MM.1S (cell line): ENCODE results near the gene EHBP1.

Source experiments
- DNase-seq: peaks from one replicate; pipeline ENCODE4 v3.0.0-alpha.2; 2015
- H2AFZ ChIP-seq: fragments of 300-600 bp; sonication (generic); 2 replicates; pipeline ENCODE4 v1.6.0; 2016; ENCODE audit warnings: antibody characterized with exemption, low read length
- H3F3A ChIP-seq: fragments of 300-600 bp; sonication (generic); 2 replicates; pipeline ENCODE4 v1.6.1; 2016; ENCODE audit warnings: mild to moderate bottlenecking, antibody characterized with exemption, low read length, moderate library complexity, mixed read lengths; ENCODE audit not compliant: insufficient read depth
- H3K27ac ChIP-seq: fragments of 300-600 bp; sonication (generic); 2 replicates; pipeline ENCODE4 v1.5.1; 2016; ENCODE audit warnings: mild to moderate bottlenecking, low read length
- H3K27me3 ChIP-seq: fragments of 300-600 bp; sonication (generic); replicated peaks from 2 replicates; pipeline ENCODE4 v1.6.0; 2016; ENCODE audit warnings: low read length; ENCODE audit not compliant: insufficient read depth
- H3K36me3 ChIP-seq: fragments of 300-600 bp; sonication (generic); replicated peaks from 2 replicates; pipeline ENCODE4 v1.6.1; 2016; ENCODE audit warnings: mild to moderate bottlenecking, low read length, mixed read lengths; ENCODE audit not compliant: insufficient read depth
- H3K4me1 ChIP-seq: fragments of 300-600 bp; sonication (generic); 2 replicates; pipeline ENCODE4 v1.6.1; 2016; ENCODE audit warnings: low read length, mixed read lengths
- H3K4me2 ChIP-seq: fragments of 300-600 bp; sonication (generic); 2 replicates; pipeline ENCODE4 v1.6.0; 2016; ENCODE audit warnings: low read depth, low read length
- H3K4me3 ChIP-seq: fragments of 300-600 bp; sonication (generic); 2 replicates; pipeline ENCODE4 v1.5.1; 2016; ENCODE audit warnings: low read length, mixed read lengths
- H3K79me2 ChIP-seq: fragments of 300-600 bp; sonication (generic); 2 replicates; pipeline ENCODE4 v1.6.1; 2016; ENCODE audit warnings: mixed run types, low read length, mixed read lengths
- H3K9ac ChIP-seq: fragments of 300-600 bp; sonication (generic); 2 replicates; pipeline ENCODE4 v1.6.1; 2016; ENCODE audit warnings: low read length, mixed read lengths
- H3K9me2 ChIP-seq: fragments of 300-600 bp; sonication (generic); replicated peaks from 2 replicates; pipeline ENCODE4 v1.6.1; 2016; ENCODE audit warnings: mild to moderate bottlenecking, low read length, mixed read lengths; ENCODE audit not compliant: insufficient read depth
- H3K9me3 ChIP-seq: fragments of 300-600 bp; sonication (generic); replicated peaks from 2 replicates; pipeline ENCODE4 v1.6.1; 2016; ENCODE audit warnings: mild to moderate bottlenecking, low read length, mixed read lengths; ENCODE audit not compliant: insufficient read depth
- H4K20me1 ChIP-seq: fragments of 300-600 bp; sonication (generic); 2 replicates; pipeline ENCODE4 v1.6.1; 2016; ENCODE audit warnings: mild to moderate bottlenecking, low read length, moderate library complexity, mixed read lengths; ENCODE audit not compliant: insufficient read depth
- CTCF ChIP-seq: fragments of 300-600 bp; sonication (generic); IDR thresholded peaks from 2 replicates; pipeline ENCODE4 v1.5.1; 2016; ENCODE audit warnings: antibody characterized with exemption, low read length, mixed read lengths
- EZH2 ChIP-seq: fragments of 300-600 bp; sonication (generic); optimal IDR thresholded peaks from 2 replicates; pipeline ENCODE3; 2017; ENCODE audit warnings: low read depth, mild to moderate bottlenecking, antibody characterized with exemption, low read length, mixed read lengths
- EZH2phosphoT487 ChIP-seq: fragments of 300-600 bp; sonication (generic); IDR thresholded peaks from 2 replicates; pipeline ENCODE4 v1.6.1; 2018; ENCODE audit warnings: antibody characterized with exemption, low read length

The EHBP1 gene

GRCh38 chr2:62919041-62919440, 213.5 kb downstream of the EHBP1 start:
- TF ChIP-seq EZH2phosphoT487 (no peak), CTCF (no peak), EZH2 (no peak)
- Histone ChIP-seq H4K20me1 (no peaks in the 10 kb centered on the region), H3K4me2 (no peak overlapping the region), H3F3A (no peaks in the 10 kb centered on the region), H3K4me1 (no peaks in the 10 kb centered on the region), H3K36me3 (no peaks in the 10 kb centered on the region), H3K79me2 (no peaks in the 10 kb centered on the region), H2AFZ (no peak overlapping the region), H3K4me3 (no peak overlapping the region), H3K9ac (no peak overlapping the region), H3K9me2 (no peaks in the 10 kb centered on the region), H3K27ac (no peak overlapping the region), H3K9me3 (no peaks in the 10 kb centered on the region), H3K27me3 (no peaks in the 10 kb centered on the region)
- DNase-seq = no peak

- Histone ChIP-seq H2AFZ (no peak overlapping the region), H3K4me3 (no peak overlapping the region), H3K9me2 (no peaks in the 10 kb centered on the region), H3K4me2 (no peak overlapping the region), H3K79me2 (no peaks in the 10 kb centered on the region), H3K9me3 (no peaks in the 10 kb centered on the region), H3F3A (no peaks in the 10 kb centered on the region), H3K36me3 (no peaks in the 10 kb centered on the region), H3K27me3 (no peaks in the 10 kb centered on the region), H4K20me1 (no peaks in the 10 kb centered on the region), H3K9ac (no peak overlapping the region), H3K27ac (no peak overlapping the region), H3K4me1 (no peaks in the 10 kb centered on the region)
- TF ChIP-seq CTCF (no peak), EZH2phosphoT487 (no peak), EZH2 (no peak)
- no peak for DNase-seq
Observed at GRCh38 chr2:62920070-62920469, 214.6 kb downstream of the EHBP1 start.

- no peak overlapping the region for H3K4me2 ChIP-seq
- TF ChIP-seq EZH2phosphoT487 (no peak), CTCF (no peak), EZH2 (no peak)
- H3K9me3 ChIP-seq = no peaks in the 10 kb centered on the region
- no peak overlapping the region for H3K27ac ChIP-seq
- H3K4me1 ChIP-seq = no peaks in the 10 kb centered on the region
- H4K20me1 ChIP-seq = no peaks in the 10 kb centered on the region
- no peak for DNase-seq
- no peaks in the 10 kb centered on the region for H3K9me2 ChIP-seq
- H2AFZ ChIP-seq = no peak overlapping the region
- H3K9ac ChIP-seq = no peak overlapping the region
- no peaks in the 10 kb centered on the region for H3K27me3 ChIP-seq
- H3K36me3 ChIP-seq = no peaks in the 10 kb centered on the region
- H3K4me3 ChIP-seq = no peak overlapping the region
- H3K79me2 ChIP-seq = no peaks in the 10 kb centered on the region
- H3F3A ChIP-seq = no peaks in the 10 kb centered on the region
Observed at GRCh38 chr2:62923242-62923641, 217.7 kb downstream of the EHBP1 start.
